SIG-M5 (cell line): ENCODE data around the gene MYO16.
"Not testable (repeated sequence)": the region's sequence is repeated elsewhere in the genome, so short reads cannot be mapped to it uniquely, and the experiment has no call there.

Source experiments
- DNase-seq: peaks from one replicate; lab custom pipeline; 2025; lab: John Stamatoyannopoulos, UW

Gene MYO16

GRCh38 chr13:109072505-109072904 is 443.1 kb downstream of the MYO16 start:
- DNase-seq = no peak

- no peak for DNase-seq
Observed at GRCh38 chr13:109074436-109074835, 445.0 kb downstream of the MYO16 start.

GRCh38 chr13:109074853-109075252 is 445.4 kb downstream of the MYO16 start:
- DNase-seq = no peak

GRCh38 chr13:109087916-109088623 is 458.7 kb downstream of the MYO16 start:
- no peak for DNase-seq

GRCh38 chr13:109088624-109088917 is 459.2 kb downstream of the MYO16 start:
- DNase-seq = no peak

GRCh38 chr13:109090796-109091195 is 461.4 kb downstream of the MYO16 start:
- no peak for DNase-seq

GRCh38 chr13:109091249-109091648 is 461.8 kb downstream of the MYO16 start:
- no peak for DNase-seq

- not testable (repeated sequence) for DNase-seq
Observed at GRCh38 chr13:109092186-109092585, 462.8 kb downstream of the MYO16 start.

- no peak for DNase-seq
Observed at GRCh38 chr13:109093998-109094397, 464.6 kb downstream of the MYO16 start.

- no peak for DNase-seq
Observed at GRCh38 chr13:109095126-109095525, 465.7 kb downstream of the MYO16 start.

GRCh38 chr13:109096101-109096500 is 466.7 kb downstream of the MYO16 start:
- no peak for DNase-seq

GRCh38 chr13:109100705-109101304 is 471.4 kb downstream of the MYO16 start:
- no peak for DNase-seq

GRCh38 chr13:109101550-109102144 is 472.2 kb downstream of the MYO16 start:
- no peak for DNase-seq

GRCh38 chr13:109105899-109106298 is 476.5 kb downstream of the MYO16 start:
- DNase-seq = no peak

GRCh38 chr13:109110159-109110558 is 480.7 kb downstream of the MYO16 start:
- DNase-seq = no peak

- no peak for DNase-seq
Observed at GRCh38 chr13:109111141-109111540, 481.7 kb downstream of the MYO16 start.

GRCh38 chr13:109113427-109113826 is 484.0 kb downstream of the MYO16 start:
- no peak for DNase-seq

- DNase-seq = no peak
Observed at GRCh38 chr13:109114162-109114561, 484.8 kb downstream of the MYO16 start.

- no peak for DNase-seq
Observed at GRCh38 chr13:109114991-109115390, 485.6 kb downstream of the MYO16 start.

- no peak for DNase-seq
Observed at GRCh38 chr13:109118521-109118920, 489.1 kb downstream of the MYO16 start.

GRCh38 chr13:109119896-109120295 is 490.5 kb downstream of the MYO16 start:
- DNase-seq = no peak

- DNase-seq = no peak
Observed at GRCh38 chr13:109121826-109122225, 492.4 kb downstream of the MYO16 start.

GRCh38 chr13:109123971-109124370 is 494.6 kb downstream of the MYO16 start:
- DNase-seq = no peak

- no peak for DNase-seq
Observed at GRCh38 chr13:109126178-109126577, 496.8 kb downstream of the MYO16 start.
